Subcutaneous abdominal adipose tissue (tissue), 5 donors: ENCODE results near the gene FAM171A2.
"Not testable (repeated sequence)": the region's sequence is repeated elsewhere in the genome, so short reads cannot be mapped to it uniquely, and the experiment has no call there.

Experiments used
- H3K27ac ChIP-seq: one replicate; pipeline ENCODE4 v1.7.0; 2013; ENCODE audit warnings: low read depth, mild to moderate bottlenecking, inconsistent platforms, low read length, moderate library complexity
- H3K27me3 ChIP-seq, 5 donors: one replicate each; pipeline ENCODE4 v1.7.0; 2013; ENCODE audit warnings: low read length in 5 of 5, inconsistent platforms in 1 of 5; ENCODE audit not compliant: control insufficient read depth in 5 of 5, insufficient read depth in 4 of 5
- H3K36me3 ChIP-seq, 5 donors: one replicate each; pipeline ENCODE4 v1.7.0; 2013; ENCODE audit warnings: low read length in 5 of 5; ENCODE audit not compliant: control insufficient read depth in 5 of 5, insufficient read depth in 5 of 5
- H3K4me1 ChIP-seq, 5 donors: one replicate each; pipeline ENCODE4 v1.7.0; 2013; ENCODE audit warnings: low read length in 5 of 5, mild to moderate bottlenecking in 3 of 5, moderate library complexity in 1 of 5; ENCODE audit not compliant: control insufficient read depth in 5 of 5, insufficient read depth in 5 of 5
- H3K4me3 ChIP-seq, 5 donors: one replicate each; pipeline ENCODE4 v1.7.0; 2013; ENCODE audit warnings: low read length in 5 of 5, low read depth in 1 of 5
- H3K9ac ChIP-seq, 5 donors: one replicate each; pipeline ENCODE4 v1.7.0; 2013; ENCODE audit warnings: low read length in 5 of 5, mild to moderate bottlenecking in 4 of 5, moderate library complexity in 3 of 5
- H3K9me3 ChIP-seq, 5 donors: one replicate each; pipeline ENCODE4 v1.7.0; 2013; ENCODE audit warnings: low read length in 5 of 5; ENCODE audit not compliant: control insufficient read depth in 5 of 5
- donor health status: healthy.
- donor health status: healthy.
- donor health status: healthy.
- donor health status: healthy.
- donor health status: healthy.

The FAM171A2 gene

DNA sequence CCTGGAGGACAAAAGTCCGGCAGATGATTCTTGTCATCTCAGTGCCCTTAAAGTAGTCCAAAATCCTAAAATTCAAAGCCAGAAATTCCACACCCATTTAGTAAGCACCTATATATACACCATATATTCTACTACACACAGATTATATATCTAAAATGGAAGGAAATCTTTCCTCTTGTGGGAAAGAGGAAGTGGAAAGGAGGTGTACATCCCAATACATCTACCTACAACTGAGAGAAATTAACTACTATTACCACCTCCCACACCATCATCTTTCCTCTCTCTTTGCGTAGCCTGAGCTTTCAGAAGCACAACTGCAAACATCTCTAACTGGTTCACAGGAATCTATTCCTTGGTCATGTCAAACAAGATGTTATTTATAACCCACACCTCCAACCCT lies 31.2 kb upstream of the FAM171A2 start:
- peaks cover 0 to 33% (median 31%) of the 10 kb centered on the region in 5 donors for H3K36me3 ChIP-seq
- H3K27ac ChIP-seq = no peak overlapping the region
- H3K4me1 ChIP-seq = no peaks in the 10 kb centered on the region
- H3K27me3 ChIP-seq = no peaks in the 10 kb centered on the region
- H3K9ac ChIP-seq = no peak overlapping the region
- no peaks in the 10 kb centered on the region for H3K9me3 ChIP-seq
- H3K4me3 ChIP-seq = no peak overlapping the region

DNA sequence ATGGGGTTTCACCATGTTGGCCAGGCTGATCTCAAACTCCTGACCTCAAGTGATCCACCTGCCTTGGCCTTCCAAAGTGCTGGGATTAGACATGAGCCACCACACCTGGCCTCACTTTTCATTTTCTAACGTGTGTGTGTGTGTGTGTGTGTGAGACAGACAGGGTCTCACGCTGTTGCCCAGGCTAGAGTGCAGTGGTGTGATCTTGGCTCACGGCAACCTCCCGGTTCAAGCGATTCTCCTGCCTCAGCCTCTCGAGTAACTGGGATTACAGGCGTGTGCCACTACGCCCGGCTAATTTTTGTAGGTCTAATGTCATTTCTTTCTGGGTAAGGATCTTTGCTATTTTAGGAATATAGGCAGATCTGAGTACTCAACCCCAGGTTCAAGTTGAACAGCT lies 30.5 kb upstream of the FAM171A2 start:
- H3K9ac ChIP-seq, H3K27ac ChIP-seq, H3K27me3 ChIP-seq, H3K4me1 ChIP-seq, H3K9me3 ChIP-seq, H3K4me3 ChIP-seq: not testable (repeated sequence)
- H3K36me3 ChIP-seq = peaks cover 0 to 26% (median 24%) of the 10 kb centered on the region in 5 donors

DNA sequence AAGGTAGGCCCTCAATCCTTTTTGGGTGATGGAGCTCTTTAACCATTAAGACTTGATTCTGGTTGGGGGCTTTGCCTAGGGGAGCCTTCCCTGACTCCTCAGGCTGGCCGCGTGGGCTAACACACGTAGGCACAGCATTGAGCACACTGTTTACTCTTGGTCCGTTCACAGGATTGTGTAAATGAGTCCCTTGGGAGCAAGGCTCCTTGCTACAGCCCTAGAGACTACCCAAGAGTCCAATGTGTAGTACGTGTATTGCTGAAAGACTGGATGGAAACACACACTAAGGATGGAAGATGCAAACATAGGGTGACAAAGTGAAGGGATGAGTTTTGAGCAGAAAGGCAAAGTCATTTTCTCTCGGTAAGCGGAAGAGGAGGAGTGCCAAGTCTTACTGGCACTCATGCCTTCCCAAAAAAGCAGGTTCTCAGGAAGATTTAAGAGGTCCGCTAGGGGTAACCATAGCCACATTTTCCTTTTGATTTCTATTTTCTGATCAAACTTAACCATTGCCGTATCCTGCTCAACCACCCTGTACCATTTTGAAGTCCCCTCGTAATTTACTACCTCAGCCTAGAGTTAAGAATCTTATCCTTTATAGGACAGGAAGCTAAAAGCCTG lies 26.7 kb upstream of the FAM171A2 start:
- no peak overlapping the region for H3K27ac ChIP-seq
- H3K27me3 ChIP-seq = peaks cover 0 to 6% (median 0%) of the 10 kb centered on the region in 5 donors
- peaks cover 0 to 9% (median 8%) of the 10 kb centered on the region in 5 donors for H3K4me1 ChIP-seq
- H3K4me3 ChIP-seq = no peak overlapping the region
- H3K36me3 ChIP-seq = peaks cover 0 to 2% (median 0%) of the 10 kb centered on the region in 5 donors
- no peak overlapping the region for H3K9ac ChIP-seq
- no peaks in the 10 kb centered on the region for H3K9me3 ChIP-seq

DNA sequence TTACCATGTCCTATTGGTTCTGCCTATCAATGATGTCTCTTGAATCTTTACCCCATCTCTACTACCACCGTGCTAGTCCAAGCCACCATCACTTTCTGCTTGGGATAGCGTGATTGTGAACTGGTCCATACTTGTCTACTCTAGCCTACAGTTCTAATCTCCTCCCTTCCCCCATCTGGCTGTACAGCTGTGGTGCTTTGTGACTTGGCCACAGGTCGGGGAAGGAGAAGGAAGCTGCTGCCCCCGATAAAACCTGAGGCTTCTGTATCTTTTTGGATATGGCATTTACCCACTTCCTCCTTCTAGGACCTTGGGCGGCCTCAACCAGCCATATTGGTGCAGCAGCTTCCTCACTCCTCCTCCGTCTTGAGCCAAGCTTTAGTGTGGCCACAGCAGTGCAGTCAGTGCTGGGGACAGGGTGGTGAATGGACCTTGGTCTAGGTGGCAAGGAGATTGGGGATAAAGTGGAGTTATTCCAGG lies 26.1 kb upstream of the FAM171A2 start:
- Histone ChIP-seq H3K4me1 (peaks cover 0 to 13% (median 12%) of the 10 kb centered on the region in 5 donors), H3K27me3 (peaks cover 0 to 7% (median 0%) of the 10 kb centered on the region in 5 donors), H3K9me3 (no peaks in the 10 kb centered on the region), H3K36me3 (no peaks in the 10 kb centered on the region), H3K27ac (no peak overlapping the region), H3K9ac (no peak overlapping the region), H3K4me3 (no peak overlapping the region)

DNA sequence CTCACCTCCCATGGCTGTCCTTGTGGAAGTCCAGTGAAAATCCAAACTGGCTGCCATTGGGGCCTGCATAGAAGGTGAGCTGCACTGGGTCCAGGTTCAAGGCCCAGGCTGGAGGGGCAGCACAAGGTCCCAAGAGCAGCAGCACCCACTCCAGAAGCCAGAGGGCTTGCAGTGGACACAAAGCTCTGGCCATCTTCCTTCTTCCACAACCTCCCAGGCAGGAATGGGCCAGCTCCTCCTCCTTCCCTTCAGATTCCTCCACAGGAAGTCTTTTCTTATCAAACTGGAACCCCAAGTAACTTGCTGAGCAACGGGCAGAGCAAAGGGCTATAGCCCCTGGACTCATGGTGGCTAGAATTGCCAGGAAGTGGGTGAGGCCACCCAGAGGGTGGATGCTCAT lies 25.6 kb upstream of the FAM171A2 start, which contains the start of gene ITGA2B:
ITGA2B (minus strand) TSS at position 369 of the 400 bp plus-strand sequence; CDS start at position 193, 176 bp downstream.
- Histone ChIP-seq H3K9ac (no peak within 1 kb of the TSS), H3K4me1 (peaks cover 0 to 18% (median 17%) of the 10 kb centered on the region in 5 donors), H3K4me3 (no peak within 1 kb of the TSS), H3K27me3 (peaks cover 0 to 12% (median 0%) of the 10 kb centered on the region in 5 donors), H3K36me3 (no peaks in the 10 kb centered on the region), H3K27ac (no peak within 1 kb of the TSS), H3K9me3 (no peaks in the 10 kb centered on the region)

DNA sequence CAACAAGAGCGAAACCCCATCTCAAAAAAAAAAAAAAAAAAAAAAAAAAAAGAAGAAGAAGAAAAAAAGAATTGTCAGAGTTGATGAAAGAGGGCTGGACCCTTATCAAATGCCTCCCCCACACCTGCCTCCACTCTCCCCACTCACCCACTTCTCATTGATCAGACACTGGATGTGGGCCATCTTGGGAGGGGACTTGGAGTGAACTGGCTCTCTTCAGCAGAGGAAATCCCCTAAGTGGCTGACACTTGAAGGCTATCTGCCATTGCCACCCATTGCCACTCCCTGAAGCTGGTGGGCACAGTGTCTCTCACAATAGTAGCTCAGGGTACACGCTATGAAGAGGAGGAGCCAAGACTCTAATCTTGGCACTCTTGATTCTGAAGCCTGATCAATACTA lies 24.2 kb upstream of the FAM171A2 start:
- no peak overlapping the region for H3K4me3 ChIP-seq
- no peaks in the 10 kb centered on the region for H3K9me3 ChIP-seq
- H3K9ac ChIP-seq = no peak overlapping the region
- H3K4me1 ChIP-seq = peaks cover 0 to 20% (median 17%) of the 10 kb centered on the region in 5 donors
- no peaks in the 10 kb centered on the region for H3K36me3 ChIP-seq
- H3K27me3 ChIP-seq = peaks cover 0 to 13% (median 0%) of the 10 kb centered on the region in 5 donors
- no peak overlapping the region for H3K27ac ChIP-seq

DNA sequence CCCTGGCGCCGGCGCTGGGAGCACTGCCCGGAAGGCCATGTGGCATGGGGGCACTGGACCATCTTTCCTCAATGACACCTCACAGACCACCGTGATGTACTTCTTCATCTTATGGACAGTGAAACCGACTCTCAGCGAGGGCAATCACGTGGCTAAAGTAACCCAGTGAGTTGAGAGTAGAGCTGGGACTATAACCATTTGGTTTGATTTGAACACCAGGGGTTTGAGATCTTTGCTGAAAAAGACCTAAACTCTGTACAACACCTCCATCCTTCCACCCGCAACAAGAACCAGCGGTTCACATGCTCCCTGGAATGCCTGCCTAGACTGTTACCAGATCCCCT lies 22.5 kb upstream of the FAM171A2 start:
- no peaks in the 10 kb centered on the region for H3K36me3 ChIP-seq
- H3K4me3 ChIP-seq = peak overlapping the region in 3 of 5 donors; percentile 62 to 74 (median 64)
- H3K9ac ChIP-seq = peak overlapping the region in 1 of 5 donors; percentile 75
- peaks cover 0 to 20% (median 17%) of the 10 kb centered on the region in 5 donors for H3K4me1 ChIP-seq
- H3K27me3 ChIP-seq = peaks cover 0 to 13% (median 0%) of the 10 kb centered on the region in 5 donors
- no peaks in the 10 kb centered on the region for H3K9me3 ChIP-seq
- H3K27ac ChIP-seq = no peak overlapping the region

DNA sequence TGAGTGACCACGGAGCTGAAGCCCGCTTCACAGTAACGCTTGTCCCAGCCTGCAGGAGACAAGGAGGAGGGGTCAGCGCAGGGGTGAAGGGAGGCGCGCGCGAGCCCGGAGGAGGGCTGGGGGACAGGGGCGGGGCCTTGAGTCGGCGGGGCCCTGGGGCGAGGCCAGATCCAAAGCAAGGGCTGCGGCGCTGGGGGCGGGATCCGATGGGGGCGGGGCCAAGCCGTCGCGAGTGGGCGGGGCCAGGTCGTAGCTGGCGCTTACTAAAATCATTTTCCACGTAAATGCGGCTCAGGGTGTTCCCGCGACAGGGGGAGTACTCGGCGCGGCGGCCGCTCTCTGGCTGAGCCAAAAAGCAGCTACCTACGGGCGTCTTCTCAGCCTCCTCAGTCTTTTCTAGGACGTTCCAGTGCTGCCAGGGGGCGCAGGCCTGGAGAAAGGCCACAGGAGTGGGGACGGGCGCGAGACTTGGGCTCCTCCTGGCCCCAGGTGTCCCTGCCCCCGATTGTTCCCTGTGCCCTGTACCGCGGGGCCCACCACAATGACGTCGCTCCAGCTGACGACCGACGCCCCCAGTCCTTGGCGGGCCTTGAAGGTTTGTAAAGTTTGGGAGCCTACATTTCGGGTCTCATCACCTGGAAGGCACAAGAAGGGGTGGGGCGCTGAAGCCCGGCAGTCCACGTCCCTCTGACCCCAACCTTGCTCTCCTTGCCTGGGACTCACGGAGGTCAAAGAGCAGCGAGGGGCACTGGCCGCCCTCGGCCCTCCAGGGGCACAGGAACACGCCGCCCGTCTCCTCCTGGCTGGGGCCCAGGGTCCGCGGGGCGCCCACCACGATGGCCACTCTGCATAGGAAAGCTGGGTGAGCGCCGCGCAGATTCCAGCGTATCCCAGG lies 21.9 kb upstream of the FAM171A2 start:
- H3K36me3 ChIP-seq = no peaks in the 10 kb centered on the region
- H3K4me1 ChIP-seq = peaks cover 0 to 20% (median 17%) of the 10 kb centered on the region in 5 donors
- H3K9me3 ChIP-seq = no peaks in the 10 kb centered on the region
- H3K27me3 ChIP-seq = peaks cover 0 to 13% (median 0%) of the 10 kb centered on the region in 5 donors
- H3K4me3 ChIP-seq = peak overlapping the region; percentile 62 to 74 (median 64)
- H3K9ac ChIP-seq = peak overlapping the region in 4 of 5 donors; percentile 51 to 75 (median 66)
- no peak overlapping the region for H3K27ac ChIP-seq

DNA sequence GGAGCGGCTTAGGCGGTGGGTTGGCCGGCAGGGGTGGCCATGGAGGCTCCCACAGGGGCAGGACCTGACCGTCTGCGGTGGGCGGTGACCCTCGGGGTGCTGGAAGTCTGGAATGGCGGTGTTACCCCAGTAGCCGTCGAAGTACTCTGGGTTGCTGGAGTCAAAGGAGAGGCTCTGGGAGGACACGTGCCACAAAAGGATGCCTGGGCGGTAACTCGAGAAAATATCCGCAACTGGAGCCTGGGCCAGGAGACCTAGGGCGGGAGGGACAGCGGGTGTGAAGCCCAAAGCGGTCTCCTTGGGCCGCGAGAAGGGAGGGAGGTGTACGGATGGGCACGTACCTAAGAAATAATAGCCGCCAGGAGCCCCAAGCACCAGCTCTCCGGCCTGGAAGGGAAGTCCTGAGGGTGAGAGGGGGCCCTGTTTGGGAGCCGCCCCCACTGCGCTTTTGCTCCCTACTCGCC lies 21.2 kb upstream of the FAM171A2 start:
- H3K9ac ChIP-seq = peak overlapping the region in 3 of 5 donors; percentile 31 to 73 (median 73)
- no peak overlapping the region for H3K27ac ChIP-seq
- H3K4me3 ChIP-seq = peak overlapping the region; percentile 62 to 74 (median 64)

More for the DNA sequence above, 21.2 kb upstream of the FAM171A2 start:
- H3K9me3 ChIP-seq = no peaks in the 10 kb centered on the region
- peaks cover 0 to 20% (median 17%) of the 10 kb centered on the region in 5 donors for H3K4me1 ChIP-seq
- no peaks in the 10 kb centered on the region for H3K36me3 ChIP-seq
- peaks cover 0 to 13% (median 0%) of the 10 kb centered on the region in 5 donors for H3K27me3 ChIP-seq
